H9 (cell line): ENCODE measurements around the gene SCFD2. TPM values are rescaled to one million over a fixed set of nuclear protein-coding genes. Genes with fewer than 3 reads are reported as not detected.
A peak's percentile ranks its signal among the peaks of the same experiment; 100 is the strongest.

Source experiments
- DNase-seq: peaks from one replicate; pipeline ENCODE4 v3.0.0-alpha.2; 2017
- H2AFZ ChIP-seq: one replicate; pipeline ENCODE4 v1.6.1; 2013; ENCODE audit warnings: mild to moderate bottlenecking, low read length, control low read depth, moderate library complexity
- H2AK5ac ChIP-seq: 2 replicates; pipeline ENCODE4 v1.6.1; 2013; ENCODE audit warnings: low read length, control low read depth, mixed read lengths; ENCODE audit not compliant: insufficient read length
- H2BK120ac ChIP-seq: one replicate; pipeline ENCODE4 v1.6.1; 2013; ENCODE audit warnings: low read depth, mild to moderate bottlenecking, low read length, control low read depth, inconsistent platforms; ENCODE audit not compliant: poor library complexity, severe bottlenecking
- H2BK12ac ChIP-seq: 2 replicates; pipeline ENCODE4 v1.6.1; 2013; ENCODE audit warnings: low read length, control low read depth, mixed read lengths, low read depth; ENCODE audit not compliant: insufficient read length
- H2BK15ac ChIP-seq: 2 replicates; pipeline ENCODE4 v1.6.1; 2013; ENCODE audit warnings: low read depth, low read length, control low read depth
- H2BK20ac ChIP-seq: one replicate; pipeline ENCODE4 v1.6.1; 2013; ENCODE audit warnings: low read depth, mild to moderate bottlenecking, low read length, control low read depth, inconsistent platforms; ENCODE audit not compliant: poor library complexity, severe bottlenecking
- H2BK5ac ChIP-seq: 2 replicates; pipeline ENCODE4 v1.6.1; 2013; ENCODE audit warnings: low read length, control low read depth, mixed read lengths; ENCODE audit not compliant: insufficient read length
- H3K14ac ChIP-seq: 2 replicates; pipeline ENCODE4 v1.6.1; 2013; ENCODE audit warnings: low read length, control low read depth; ENCODE audit not compliant: insufficient read depth
- H3K18ac ChIP-seq: 2 replicates; pipeline ENCODE4 v1.6.1; 2013; ENCODE audit warnings: low read depth, mild to moderate bottlenecking, mixed read lengths, low read length, control low read depth; ENCODE audit not compliant: insufficient read length
- H3K23ac ChIP-seq: 2 replicates; pipeline ENCODE4 v1.6.1; 2013; ENCODE audit warnings: low read length, control low read depth, mixed read lengths, low read depth; ENCODE audit not compliant: insufficient read length
- H3K23me2 ChIP-seq: 2 replicates; pipeline ENCODE4 v1.6.1; 2013; ENCODE audit warnings: low read depth, mild to moderate bottlenecking, mixed read lengths, low read length, control low read depth; ENCODE audit not compliant: insufficient read length, poor library complexity, severe bottlenecking
- H3K27ac ChIP-seq: 2 replicates; pipeline ENCODE4 v1.5.1; 2013; ENCODE audit warnings: low read length, control low read depth, mixed read lengths, low read depth; ENCODE audit not compliant: insufficient read length
- H3K27me3 ChIP-seq: 2 replicates; pipeline ENCODE4 v1.6.1; 2013; ENCODE audit warnings: low read length, control low read depth, inconsistent platforms; ENCODE audit not compliant: insufficient read depth
- H3K4ac ChIP-seq: 2 replicates; pipeline ENCODE4 v1.6.1; 2013; ENCODE audit warnings: low read depth, mild to moderate bottlenecking, control low read depth, inconsistent platforms, low read length, moderate library complexity
- H3K4me1 ChIP-seq: 2 replicates; pipeline ENCODE4 v1.6.1; 2013; ENCODE audit warnings: low read length, control low read depth, inconsistent platforms; ENCODE audit not compliant: insufficient read depth
- H3K4me2 ChIP-seq: 2 replicates; pipeline ENCODE4 v1.6.1; 2013; ENCODE audit warnings: low read length, control low read depth, mixed read lengths; ENCODE audit not compliant: insufficient read length, insufficient read depth
- H3K56ac ChIP-seq: 2 replicates; pipeline ENCODE4 v1.6.1; 2013; ENCODE audit warnings: low read depth, mild to moderate bottlenecking, mixed read lengths, low read length, control low read depth; ENCODE audit not compliant: insufficient read length
- H3K79me1 ChIP-seq: 2 replicates; pipeline ENCODE4 v1.6.1; 2013; ENCODE audit warnings: low read depth, mild to moderate bottlenecking, moderate library complexity, low read length, control low read depth, inconsistent platforms; ENCODE audit not compliant: insufficient read depth, poor library complexity, severe bottlenecking
- H3K79me2 ChIP-seq: 2 replicates; pipeline ENCODE4 v1.6.1; 2013; ENCODE audit warnings: low read length, control low read depth, inconsistent platforms; ENCODE audit not compliant: insufficient read depth
- H3K9ac ChIP-seq: 2 replicates; pipeline ENCODE4 v1.6.1; 2013; ENCODE audit warnings: low read length, control low read depth, mixed read lengths; ENCODE audit not compliant: insufficient read length; ENCODE audit errors: extremely low read depth
- H3K9me3 ChIP-seq: one replicate; pipeline ENCODE4 v1.6.1; 2013; ENCODE audit warnings: low read depth, low read length, inconsistent platforms; ENCODE audit not compliant: control insufficient read depth
- H3T11ph ChIP-seq: one replicate; pipeline ENCODE4 v1.6.1; 2013; ENCODE audit warnings: mild to moderate bottlenecking, low read length, control low read depth, inconsistent platforms
- H4K20me1 ChIP-seq: one replicate; pipeline ENCODE4 v1.6.1; 2013; ENCODE audit not compliant: control insufficient read depth, insufficient read length, insufficient read depth
- H4K5ac ChIP-seq: 2 replicates; pipeline ENCODE4 v1.6.1; 2013; ENCODE audit warnings: low read depth, mild to moderate bottlenecking, mixed read lengths, low read length, control low read depth; ENCODE audit not compliant: insufficient read length
- H4K8ac ChIP-seq: replicated peaks from 2 replicates; pipeline ENCODE4 v1.6.1; 2013; ENCODE audit warnings: low read length, control low read depth, mixed read lengths, low read depth; ENCODE audit not compliant: insufficient read length
- H4K91ac ChIP-seq: 2 replicates; pipeline ENCODE4 v1.6.1; 2013; ENCODE audit warnings: low read depth, mild to moderate bottlenecking, moderate library complexity, mixed read lengths, low read length, control low read depth; ENCODE audit not compliant: insufficient read length
- H3K27ac Mint-ChIP-seq, 3 experiments: 2 replicates in 2 of 3; 3 replicates in 1 of 3; pipeline ENCODE4 v1.8.0; 2020 to 2021; ENCODE audit warnings: mixed read lengths in 3 of 3, mild to moderate bottlenecking in 1 of 3, moderate library complexity in 1 of 3
- H3K27me3 Mint-ChIP-seq: 2 replicates; pipeline ENCODE4 v1.8.0; 2021; ENCODE audit warnings: low read depth, mild to moderate bottlenecking, moderate library complexity, mixed read lengths
- H3K36me3 Mint-ChIP-seq, 3 experiments: 2 replicates in 2 of 3; 3 replicates in 1 of 3; pipeline ENCODE4 v1.8.0; 2020 to 2021; ENCODE audit warnings: low read depth in 3 of 3, mixed read lengths in 3 of 3; ENCODE audit not compliant: insufficient read depth in 1 of 3
- H3K4me1 Mint-ChIP-seq, 2 experiments: 2 replicates each; pipeline ENCODE4 v1.8.0; 2020; ENCODE audit warnings: mixed read lengths in 2 of 2
- H3K4me3 Mint-ChIP-seq, 2 experiments: 2 replicates in 1 of 2; 3 replicates in 1 of 2; pipeline ENCODE4 v1.8.0; 2020 to 2021; ENCODE audit warnings: mild to moderate bottlenecking in 2 of 2, mixed read lengths in 2 of 2, moderate library complexity in 1 of 2
- H3K9me3 Mint-ChIP-seq, 2 experiments: 2 replicates in 1 of 2; 3 replicates in 1 of 2; pipeline ENCODE4 v1.8.0; 2020; ENCODE audit warnings: mild to moderate bottlenecking in 2 of 2, mixed read lengths in 2 of 2, moderate library complexity in 1 of 2
- CTCF ChIP-seq: fragments of 200-600 bp; sonication (generic); conservative IDR thresholded peaks from 3 replicates; pipeline ENCODE4 v1.8.0; 2021; ENCODE audit warnings: antibody characterized with exemption, mild to moderate bottlenecking
- WGBS: extraction: QIAGEN DNeasy Blood & Tissue Kit; methylation state at CpG from one replicate; pipeline ENCODE4 v1.1.7; 2013; ENCODE audit warnings: missing lambda C conversion rate, low lambda C conversion rate, mixed read lengths; ENCODE audit not compliant: insufficient read length; ENCODE audit errors: extremely low coverage; 5-methylcytosine and 5-hydroxymethylcytosine counted together
- total RNA-seq: library from RNA; stranded (reverse); gene quantifications from 2 replicates; pipeline ENCODE4 v1.2.1, GENCODE V29; 2021

The SCFD2 gene
- total RNA-seq, 1 experiment from 2014 or later: 10.1 TPM

DNA sequence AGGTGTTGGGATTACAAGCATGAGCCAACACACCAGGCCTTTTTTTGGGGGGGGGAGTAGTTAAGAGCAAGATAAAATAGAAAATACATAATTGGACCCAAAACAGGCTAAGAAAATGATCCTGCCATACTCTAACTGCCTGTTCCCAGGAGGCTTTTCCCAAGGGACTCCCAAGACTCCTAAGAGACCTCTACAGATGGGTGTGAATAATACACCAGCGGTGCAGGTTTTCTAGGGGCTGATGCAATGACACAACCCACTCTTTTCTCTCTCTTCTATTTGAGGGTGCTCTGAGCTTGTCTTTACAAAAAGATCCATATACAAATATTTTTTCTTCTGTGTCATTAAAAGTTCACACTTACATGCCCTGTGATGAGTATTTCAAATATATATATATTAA is 386.8 kb downstream of the SCFD2 start:
- H3K4me1 Mint-ChIP-seq: peaks cover 5 to 14% of the 10 kb centered on the region in 2 experiments; a peak in 3 of 4 replicates
- Histone ChIP-seq H2BK20ac (no peak overlapping the region), H3K79me1 (no peaks in the 10 kb centered on the region), H3K18ac (no peak overlapping the region), H3K56ac (no peak overlapping the region), H4K91ac (no peak overlapping the region), H2AK5ac (no peak overlapping the region), H3K27me3 (no peaks in the 10 kb centered on the region), H4K8ac (no peak overlapping the region), H3K9ac (no peak overlapping the region), H2BK5ac (no peak overlapping the region), H2AFZ (no peak overlapping the region), H3T11ph (no peak overlapping the region), H3K27ac (no peak overlapping the region), H3K23ac (no peak overlapping the region), H3K79me2 (no peaks in the 10 kb centered on the region), H4K20me1 (no peaks in the 10 kb centered on the region), H3K23me2 (no peaks in the 10 kb centered on the region), H2BK12ac (no peak overlapping the region), H2BK120ac (no peak overlapping the region), H2BK15ac (no peak overlapping the region), H3K14ac (no peak overlapping the region), H3K4me1 (no peaks in the 10 kb centered on the region), H4K5ac (no peak overlapping the region), H3K9me3 (no peaks in the 10 kb centered on the region), H3K4me2 (no peak overlapping the region), H3K4ac (no peak overlapping the region)
- no peak for DNase-seq
- H3K36me3 Mint-ChIP-seq: no peaks in the 10 kb centered on the region; a peak in 3 of 7 replicates
- peaks cover 4 to 7% of the 10 kb centered on the region in 2 experiments; a peak in 3 of 5 replicates for H3K9me3 Mint-ChIP-seq
- H3K27ac Mint-ChIP-seq: no peak overlapping the region
- no peaks in the 10 kb centered on the region for H3K27me3 Mint-ChIP-seq
- TF ChIP-seq CTCF: peak; percentile 34; the same call in 2 of the 3 replicates
- H3K4me3 Mint-ChIP-seq: no peak overlapping the region
- no CpG with 5 or more reads among the region's 1 CpG for WGBS
